ENCODE results near the gene PLIN5.
A peak's percentile ranks its signal among the peaks of the same experiment; 100 is the strongest.
"Not testable (repeated sequence)": the region's sequence is repeated elsewhere in the genome, so short reads cannot be mapped to it uniquely, and the experiment has no call there.

The PLIN5 gene

GRCh38 chr19:4542896-4543841, 8.1 kb upstream of the PLIN5 start:
- no peak for DNase-seq

GRCh38 chr19:4541806-4542145, 6.8 kb upstream of the PLIN5 start:
- DNase-seq, result not testable (repeated sequence)

DNA sequence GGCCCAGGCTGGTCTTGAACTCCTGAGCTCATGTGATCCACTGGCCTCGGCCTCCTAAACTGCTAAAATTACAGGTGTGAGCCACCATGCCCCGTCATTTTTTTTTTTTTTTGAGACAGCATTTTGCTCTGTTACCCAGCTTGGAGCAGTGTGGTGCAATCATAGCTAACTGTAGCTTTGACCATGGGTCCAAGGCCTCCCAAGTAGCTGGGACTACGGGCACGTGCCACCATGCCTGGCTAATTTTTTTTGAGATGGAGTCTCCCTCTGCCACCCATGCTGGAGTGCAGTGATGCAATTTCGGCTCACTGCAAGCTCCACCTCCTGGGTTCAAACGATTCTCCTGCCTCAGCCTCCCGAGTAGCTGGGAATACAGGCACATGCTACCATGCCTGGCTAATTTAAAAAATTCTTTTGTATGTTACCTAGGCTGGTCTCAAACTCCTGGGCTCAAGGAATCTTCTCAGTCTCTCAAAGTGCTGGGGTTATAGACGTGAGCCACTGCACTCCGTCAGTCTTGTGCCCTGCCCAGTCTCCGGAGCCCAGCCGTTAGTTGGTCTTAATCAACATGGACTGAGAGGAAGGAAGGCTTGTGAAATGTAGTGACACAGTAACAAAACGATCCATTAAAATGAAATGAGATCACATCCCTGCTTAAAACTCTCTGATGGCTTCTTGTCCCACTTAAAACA, 6.2 kb upstream of the PLIN5 start:
- DNase-seq, result no peak

- no peak for DNase-seq
Measured at GRCh38 chr19:4539693-4540581, 4.9 kb upstream of the PLIN5 start, which contains the start of gene LRG1. LRG1 (minus strand) TSS chr19:4540036; CDS start chr19:4540013, 23 bp downstream.

GRCh38 chr19:4539169-4539692, 4.2 kb upstream of the PLIN5 start:
- DNase-seq, result no peak

- DNase-seq, result peak; percentile 66
Measured at GRCh38 chr19:4538601-4538954, 3.6 kb upstream of the PLIN5 start.

GRCh38 chr19:4537953-4538600, 3.1 kb upstream of the PLIN5 start:
- DNase-seq, result no peak

GRCh38 chr19:4536798-4537197, 1.8 kb upstream of the PLIN5 start:
- peak; percentile 47 for DNase-seq

DNA sequence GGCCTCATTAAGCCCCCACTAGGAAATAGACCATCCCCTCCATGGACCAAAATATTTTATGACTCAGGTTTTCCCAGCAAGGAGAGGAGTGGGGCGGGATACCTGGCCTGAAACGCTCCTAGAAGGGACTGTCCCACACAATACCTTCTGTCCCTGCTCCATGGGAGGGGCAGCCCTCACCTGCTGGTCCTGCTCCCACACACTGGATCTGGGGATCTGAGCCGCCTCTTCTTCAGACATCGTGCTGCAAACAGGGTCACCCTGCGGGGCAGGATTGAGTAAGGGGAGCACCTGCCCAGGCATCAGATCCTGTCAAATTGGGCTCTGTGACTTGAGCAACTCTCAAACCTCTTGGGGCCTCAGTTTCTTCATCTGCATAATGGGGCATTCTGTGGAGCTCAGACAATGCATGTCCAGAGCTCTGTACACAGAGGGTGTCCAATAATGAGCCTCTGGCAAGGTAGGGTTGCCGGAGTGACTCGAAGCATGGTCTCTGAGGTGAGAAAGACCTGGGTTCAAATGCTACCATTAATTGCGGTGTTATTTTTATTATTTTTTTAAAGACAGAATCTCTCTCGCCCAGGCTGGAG, 1.1 kb downstream of the PLIN5 start:
- DNase-seq, result no peak

- no peak for DNase-seq
Measured at GRCh38 chr19:4533334-4533733, 1.7 kb downstream of the PLIN5 start.

DNA sequence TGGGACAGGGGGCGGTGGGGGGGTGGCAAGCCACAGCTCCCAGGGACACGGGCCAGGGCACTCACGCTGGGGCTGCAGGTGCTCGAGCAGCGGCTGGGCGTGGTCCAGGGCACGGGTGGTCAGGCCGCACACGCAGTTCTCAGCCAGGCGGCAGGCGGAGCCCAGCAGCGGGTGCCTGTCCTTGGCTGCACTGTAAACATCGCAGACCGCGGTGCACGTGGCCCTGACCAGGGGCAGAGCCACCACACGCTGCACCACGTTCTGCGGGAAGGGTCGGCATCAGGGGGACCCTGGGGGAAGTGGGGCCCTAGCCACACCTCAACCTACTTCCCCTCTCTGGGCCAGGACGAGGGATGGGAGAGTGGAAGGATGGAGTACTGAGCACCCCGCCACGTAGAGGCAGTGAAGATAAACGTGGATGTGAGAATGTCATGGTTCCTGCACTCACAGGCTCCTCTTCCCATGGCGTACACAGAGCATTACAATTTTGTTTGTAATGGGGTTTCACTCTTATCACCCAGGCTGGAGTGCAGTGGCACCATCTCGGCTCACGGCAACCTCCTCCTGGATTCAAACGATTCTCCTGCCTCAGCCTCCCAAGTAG, 3.4 kb downstream of the PLIN5 start:
- DNase-seq, result no peak

- no peak for DNase-seq
Measured at GRCh38 chr19:4529924-4530522, 5.0 kb downstream of the PLIN5 start.

DNA sequence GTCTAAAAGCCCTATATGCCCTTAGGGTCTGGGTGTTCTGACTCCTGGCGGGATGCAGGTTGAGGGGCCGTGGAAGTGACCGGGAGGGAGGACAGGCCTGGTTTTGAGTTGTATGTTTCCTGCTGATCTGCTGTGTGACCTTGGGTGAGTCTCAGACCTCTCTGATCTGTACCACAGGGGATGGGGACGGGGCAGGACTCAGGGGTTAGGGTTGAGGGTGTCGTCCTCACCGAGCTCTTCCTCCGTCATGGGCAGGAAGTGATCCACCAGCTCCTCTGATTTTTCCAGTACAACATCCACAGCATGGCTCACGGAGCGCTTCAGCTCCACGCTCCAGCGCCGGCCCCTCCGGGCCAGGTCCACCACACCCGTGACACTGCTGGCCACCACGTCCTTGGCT, 6.2 kb downstream of the PLIN5 start:
- no peak for DNase-seq

GRCh38 chr19:4527377-4527776, 7.6 kb downstream of the PLIN5 start:
- DNase-seq, result not testable (repeated sequence)

DNA sequence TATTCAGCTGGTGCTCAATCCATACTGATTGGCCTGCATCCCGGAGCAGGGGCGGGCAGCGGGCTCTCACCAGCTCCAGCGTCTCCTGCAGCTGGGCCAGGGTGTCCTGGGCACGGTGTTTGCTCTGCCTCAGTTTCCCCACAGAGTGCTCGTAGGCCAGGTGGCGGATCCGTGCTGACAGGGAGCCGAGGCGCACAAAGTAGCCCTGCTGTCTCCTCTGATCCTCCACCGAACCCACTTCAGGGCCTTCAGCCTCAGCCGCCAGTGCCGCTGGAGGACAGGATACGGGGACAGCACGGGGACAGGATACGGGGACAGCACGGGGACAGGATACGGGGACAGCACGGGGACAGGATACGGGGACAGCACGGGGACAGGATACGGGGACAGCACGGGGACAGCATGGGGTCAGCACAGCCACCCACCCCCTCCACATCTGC, 9.4 kb downstream of the PLIN5 start:
- DNase-seq, result no peak

GRCh38 chr19:4524808-4525562, 10.0 kb downstream of the PLIN5 start:
- peak; percentile 48 for DNase-seq

- no peak for DNase-seq
Measured at GRCh38 chr19:4523306-4524110, 11.5 kb downstream of the PLIN5 start.

DNA sequence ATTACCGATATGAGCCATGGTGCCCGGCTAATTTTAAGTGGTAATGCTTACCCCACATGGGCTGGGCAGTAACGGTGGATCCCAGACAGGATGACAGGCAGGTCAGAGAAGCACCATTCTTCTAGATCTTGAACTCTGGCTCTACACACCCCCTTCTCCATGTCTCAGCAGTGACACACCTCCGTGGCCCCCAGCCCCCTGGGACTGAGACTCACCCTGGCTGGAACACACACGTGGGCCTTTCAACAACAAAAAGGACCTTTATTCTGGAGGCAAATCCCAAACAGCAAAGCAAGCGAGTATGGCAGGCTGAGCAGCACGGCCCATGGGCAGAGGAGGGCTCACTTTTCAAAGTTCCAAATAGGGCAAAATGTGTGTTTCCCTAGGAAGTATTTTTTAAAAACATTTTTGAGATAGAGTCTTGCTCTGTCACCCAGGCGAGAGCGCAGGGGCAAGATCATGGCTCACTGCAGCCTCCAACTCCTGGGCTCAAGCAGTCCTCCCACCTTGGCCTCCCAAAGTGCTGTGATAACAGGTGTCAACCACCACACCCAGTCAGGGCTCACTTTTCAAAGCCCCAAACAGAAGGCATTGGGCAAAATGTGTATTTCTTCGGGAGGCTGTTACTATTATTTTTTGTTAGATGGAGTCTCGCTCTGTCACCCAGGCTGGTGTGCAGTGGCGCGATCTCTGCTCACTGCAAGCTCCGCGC, 12.6 kb downstream of the PLIN5 start:
- DNase-seq, result no peak

DNA sequence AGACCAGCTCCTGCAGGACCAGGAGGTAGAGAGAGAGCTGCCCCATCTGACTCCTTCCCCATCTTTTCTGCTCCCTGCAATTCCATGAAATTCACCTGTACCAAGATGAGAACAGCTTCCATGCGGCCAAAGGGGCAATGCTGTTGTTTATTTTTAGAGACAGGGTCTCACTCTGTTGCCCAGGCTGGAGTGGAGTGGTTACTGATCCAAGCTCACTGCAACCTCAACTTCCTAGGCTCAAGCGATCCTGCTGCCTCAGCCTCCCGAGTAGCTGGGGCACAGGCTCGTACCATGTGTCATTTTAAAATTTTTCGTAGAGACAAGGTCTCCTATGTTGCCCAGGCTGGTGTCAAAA, 13.2 kb downstream of the PLIN5 start:
- no peak for DNase-seq
